CD14-positive monocyte (primary cell): ENCODE results near the gene PAPPA. TPM values are rescaled to one million over a fixed set of nuclear protein-coding genes. Genes with fewer than 3 reads are reported as not detected.

ENCODE experiments used
- DNase-seq, 3 donors: peaks; one replicate each; pipeline ENCODE4 v3.0.0-alpha.2; 2011 to 2022
- H2AFZ ChIP-seq: 2 replicates; pipeline ENCODE4 v1.6.0; 2012; ENCODE audit warnings: mild to moderate bottlenecking, low read depth, low read length, inconsistent platforms; ENCODE audit not compliant: insufficient read depth, poor library complexity, severe bottlenecking
- H3K27ac ChIP-seq, 2 donors: 1 replicate in 1 of 2; 2 replicates in 1 of 2; pipeline ENCODE4 v1.5.1; 2012 to 2013; ENCODE audit warnings: low read length in 2 of 2, control low read depth in 1 of 2, inconsistent platforms in 1 of 2, low read depth in 1 of 2, mild to moderate bottlenecking in 1 of 2
- H3K27me3 ChIP-seq, 2 donors: one replicate each; pipeline versions ENCODE4 v1.6.0 to v1.6.1; 2011 to 2013; ENCODE audit warnings: low read length in 2 of 2; ENCODE audit not compliant: control insufficient read depth in 2 of 2, insufficient read depth in 2 of 2
- H3K36me3 ChIP-seq, 2 donors: replicated peaks in 1 of 2; 1 replicate in 1 of 2; 2 replicates in 1 of 2; pipeline versions ENCODE4 v1.5.1 to v1.6.1; 2012 to 2013; ENCODE audit warnings: low read length in 2 of 2, control low read depth in 1 of 2, inconsistent platforms in 1 of 2, mild to moderate bottlenecking in 1 of 2; ENCODE audit not compliant: insufficient read depth in 2 of 2, control insufficient read depth in 1 of 2
- H3K4me1 ChIP-seq, 2 donors: 1 replicate in 1 of 2; 2 replicates in 1 of 2; pipeline versions ENCODE4 v1.5.1 to v1.6.1; 2012 to 2013; ENCODE audit warnings: low read length in 2 of 2, control low read depth in 1 of 2, inconsistent platforms in 1 of 2, mild to moderate bottlenecking in 1 of 2, moderate library complexity in 1 of 2; ENCODE audit not compliant: insufficient read depth in 2 of 2, control insufficient read depth in 1 of 2
- H3K4me2 ChIP-seq: replicated peaks from 2 replicates; pipeline ENCODE3; 2012; ENCODE audit warnings: low read length, moderate library complexity, mild to moderate bottlenecking; ENCODE audit not compliant: poor library complexity, severe bottlenecking; ENCODE audit errors: extremely low read depth
- H3K4me3 ChIP-seq, 3 experiments: fragments of 200-600 bp in 1 of 3; sonication (generic) in 1 of 3; replicated peaks in 1 of 3; 1 replicate in 2 of 3; 2 replicates in 1 of 3; pipeline ENCODE4 v1.5.1; 2011 to 2013; ENCODE audit warnings: low read length in 3 of 3, mild to moderate bottlenecking in 3 of 3, control low read depth in 2 of 3, low read depth in 2 of 3, inconsistent platforms in 1 of 3, moderate library complexity in 1 of 3
- H3K79me2 ChIP-seq: 2 replicates; pipeline ENCODE4 v1.6.0; 2012; ENCODE audit warnings: mild to moderate bottlenecking, control low read depth, inconsistent platforms, low read length, moderate library complexity; ENCODE audit not compliant: insufficient read depth
- H3K9ac ChIP-seq: 2 replicates; pipeline ENCODE4 v1.6.0; 2017; ENCODE audit warnings: low read length, mild to moderate bottlenecking; ENCODE audit not compliant: insufficient read depth, poor library complexity, severe bottlenecking
- H3K9me3 ChIP-seq, 2 donors: replicated peaks in 1 of 2; 1 replicate in 1 of 2; 2 replicates in 1 of 2; pipeline versions ENCODE4 v1.5.1 to v1.6.1; 2012 to 2013; ENCODE audit warnings: low read length in 2 of 2, control low read depth in 1 of 2; ENCODE audit not compliant: control insufficient read depth in 1 of 2, insufficient read depth in 1 of 2
- H4K20me1 ChIP-seq: 2 replicates; pipeline ENCODE4 v1.6.0; 2012; ENCODE audit warnings: mild to moderate bottlenecking, low read length, control low read depth, moderate library complexity; ENCODE audit not compliant: insufficient read depth
- H3K27ac Mint-ChIP-seq, 7 donors: one replicate each; pipeline ENCODE4 v1.8.0; 2020; ENCODE audit warnings: mild to moderate bottlenecking in 7 of 7, mixed read lengths in 7 of 7, moderate library complexity in 6 of 7, inconsistent platforms in 2 of 7
- H3K27me3 Mint-ChIP-seq, 3 donors: one replicate each; pipeline ENCODE4 v1.8.0; 2021 to 2022; ENCODE audit warnings: low read depth in 3 of 3, mild to moderate bottlenecking in 3 of 3, mixed read lengths in 3 of 3, moderate library complexity in 3 of 3, inconsistent platforms in 1 of 3
- H3K36me3 Mint-ChIP-seq, 2 donors: one replicate each; pipeline ENCODE4 v1.8.0; 2020; ENCODE audit warnings: mixed read lengths in 2 of 2, inconsistent platforms in 1 of 2, mild to moderate bottlenecking in 1 of 2
- H3K4me1 Mint-ChIP-seq: one replicate; pipeline ENCODE4 v1.8.0; 2020; ENCODE audit warnings: mild to moderate bottlenecking, mixed read lengths
- H3K4me3 Mint-ChIP-seq, 2 donors: one replicate each; pipeline ENCODE4 v1.8.0; 2020; ENCODE audit warnings: mild to moderate bottlenecking in 2 of 2, mixed read lengths in 2 of 2, moderate library complexity in 1 of 2
- H3K9me3 Mint-ChIP-seq, 7 donors: one replicate each; pipeline ENCODE4 v1.8.0; 2020 to 2022; ENCODE audit warnings: mixed read lengths in 7 of 7, mild to moderate bottlenecking in 6 of 7, moderate library complexity in 6 of 7, inconsistent platforms in 2 of 7
- WGBS: methylation state at CpG from one replicate; pipeline ENCODE4 v1.1.5; 2013; ENCODE audit warnings: missing lambda C conversion rate; ENCODE audit not compliant: insufficient coverage; 5-methylcytosine and 5-hydroxymethylcytosine counted together
- intact Hi-C, 2 donors: fragments of 100-400 bp; cut with micrococcal nuclease; formaldehyde crosslinking; loops; one replicate each; pipeline versions ENCODE4 v1.15.0 to v1.15.1; 2023
- polyA plus RNA-seq, 3 donors: library from polyadenylated mRNA; depleted of rRNA in 1 of 3; unstranded in 2 of 3; stranded (reverse) in 1 of 3; fragments of 300-500 nt in 2 of 3; fragments of >200 nt in 1 of 3; fragmentation: Illumina TruSeq in 2 of 3; gene quantifications; 1 replicate in 2 of 3; 2 replicates in 1 of 3; pipeline ENCODE4 v1.2.3, GENCODE V29; 2012 to 2021
- TF ChIP-seq, protein P1 (sequence below): fragments of 200-600 bp; IDR thresholded peaks from one replicate; pipeline ENCODE4 v1.8.0; 2022; ENCODE audit warnings: antibody characterized with exemption, mild to moderate bottlenecking

Gene PAPPA
- polyA plus RNA-seq, 3 donors = not detected

DNA sequence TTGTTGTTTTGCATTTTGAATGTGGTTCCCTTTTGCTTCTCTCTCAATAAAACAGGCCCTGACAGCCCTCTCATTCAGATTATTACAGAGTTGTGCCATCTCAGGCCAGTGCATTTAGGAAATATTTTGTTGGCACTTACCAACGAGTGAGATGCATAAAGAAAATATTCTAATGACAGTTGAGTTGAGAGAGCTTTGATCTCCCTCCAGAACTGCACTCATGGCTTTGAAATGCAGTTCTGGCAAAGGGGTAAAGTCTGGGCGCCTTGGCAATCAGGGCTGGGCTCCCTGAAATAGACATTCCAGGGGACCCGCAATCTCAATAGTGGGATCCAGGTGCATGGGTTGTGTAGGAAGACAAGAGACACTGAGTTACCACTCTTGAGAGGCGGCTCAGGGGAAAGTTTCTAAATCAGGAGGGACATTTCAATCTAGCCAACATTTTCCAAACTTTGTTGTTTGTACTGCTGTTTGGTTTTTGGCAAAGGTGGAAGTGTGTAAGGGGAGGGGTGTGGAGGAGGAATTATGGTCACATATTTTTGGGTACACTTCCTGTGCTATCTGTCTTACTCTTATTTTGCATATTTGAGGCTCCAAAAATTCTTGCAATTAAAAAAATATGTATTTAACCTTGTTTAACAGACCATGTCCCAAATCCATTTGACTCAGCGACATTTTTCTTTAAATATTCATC is 48.8 kb downstream of the PAPPA start:
- Histone ChIP-seq H3K9me3 (no peaks in the 10 kb centered on the region), H3K4me1 (no peaks in the 10 kb centered on the region), H3K4me2 (no peak overlapping the region), H3K9ac (no peak overlapping the region), H3K27ac (no peak overlapping the region), H2AFZ (no peak overlapping the region), H3K27me3 (no peaks in the 10 kb centered on the region), H4K20me1 (no peaks in the 10 kb centered on the region), H3K79me2 (no peaks in the 10 kb centered on the region), H3K4me3 (no peak overlapping the region), H3K36me3 (no peaks in the 10 kb centered on the region)
- no peak for DNase-seq
- no peaks in the 10 kb centered on the region for H3K36me3 Mint-ChIP-seq
- peaks cover 0 to 2% (median 0%) of the 10 kb centered on the region in 7 donors for H3K9me3 Mint-ChIP-seq
- no peak overlapping the region for H3K27ac Mint-ChIP-seq
- TF ChIP-seq, protein P1, sequence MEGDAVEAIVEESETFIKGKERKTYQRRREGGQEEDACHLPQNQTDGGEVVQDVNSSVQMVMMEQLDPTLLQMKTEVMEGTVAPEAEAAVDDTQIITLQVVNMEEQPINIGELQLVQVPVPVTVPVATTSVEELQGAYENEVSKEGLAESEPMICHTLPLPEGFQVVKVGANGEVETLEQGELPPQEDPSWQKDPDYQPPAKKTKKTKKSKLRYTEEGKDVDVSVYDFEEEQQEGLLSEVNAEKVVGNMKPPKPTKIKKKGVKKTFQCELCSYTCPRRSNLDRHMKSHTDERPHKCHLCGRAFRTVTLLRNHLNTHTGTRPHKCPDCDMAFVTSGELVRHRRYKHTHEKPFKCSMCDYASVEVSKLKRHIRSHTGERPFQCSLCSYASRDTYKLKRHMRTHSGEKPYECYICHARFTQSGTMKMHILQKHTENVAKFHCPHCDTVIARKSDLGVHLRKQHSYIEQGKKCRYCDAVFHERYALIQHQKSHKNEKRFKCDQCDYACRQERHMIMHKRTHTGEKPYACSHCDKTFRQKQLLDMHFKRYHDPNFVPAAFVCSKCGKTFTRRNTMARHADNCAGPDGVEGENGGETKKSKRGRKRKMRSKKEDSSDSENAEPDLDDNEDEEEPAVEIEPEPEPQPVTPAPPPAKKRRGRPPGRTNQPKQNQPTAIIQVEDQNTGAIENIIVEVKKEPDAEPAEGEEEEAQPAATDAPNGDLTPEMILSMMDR = no peak
- H3K4me1 Mint-ChIP-seq = no peaks in the 10 kb centered on the region
- H3K4me3 Mint-ChIP-seq = no peak overlapping the region
- H3K27me3 Mint-ChIP-seq = peaks cover 0 to 2% (median 0%) of the 10 kb centered on the region in 3 donors
- intact Hi-C loops = no loop called here
- no CpG with 5 or more reads among the region's 5 CpGs for WGBS

DNA sequence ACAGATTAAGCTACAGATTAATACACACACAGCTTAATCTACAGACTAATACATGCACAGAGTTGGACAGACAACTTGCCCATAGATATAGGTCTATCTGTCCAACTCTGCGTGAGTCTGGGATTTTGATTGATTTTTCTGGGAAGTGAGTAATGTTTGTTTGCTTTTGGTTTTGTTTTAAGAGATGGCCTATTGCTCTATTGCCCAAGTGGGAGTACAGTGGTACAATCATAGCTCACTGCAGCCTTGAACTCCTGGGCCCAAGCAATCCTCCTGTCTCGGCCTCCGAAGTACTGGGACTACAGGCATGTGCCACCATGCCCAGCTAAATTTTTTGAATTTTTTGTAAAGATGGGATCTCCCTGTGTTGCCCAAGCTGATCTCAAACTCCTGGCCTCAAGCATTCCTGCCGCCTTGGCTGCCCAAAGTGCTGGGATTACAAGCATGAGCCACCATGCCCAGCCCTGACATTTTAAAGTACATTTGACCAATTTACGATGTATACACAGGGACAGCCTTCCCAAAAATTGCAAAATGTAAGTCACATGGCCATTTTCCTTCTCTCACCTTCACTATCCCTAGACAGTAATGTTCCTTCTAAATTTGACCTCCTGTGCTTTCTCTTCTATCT is 50.8 kb downstream of the PAPPA start:
- no peak overlapping the region for H3K4me3 Mint-ChIP-seq
- H3K9me3 ChIP-seq = no peaks in the 10 kb centered on the region
- no peak overlapping the region for H3K9ac ChIP-seq
- H3K79me2 ChIP-seq = no peaks in the 10 kb centered on the region
- no peak overlapping the region for H2AFZ ChIP-seq
- no peak overlapping the region for H3K27ac ChIP-seq
- no peaks in the 10 kb centered on the region for H3K36me3 ChIP-seq
- no peak overlapping the region for H3K27ac Mint-ChIP-seq
- no peaks in the 10 kb centered on the region for H3K27me3 ChIP-seq
- TF ChIP-seq, protein P1 = no peak
- intact Hi-C loops = no loop called here
- H3K4me3 ChIP-seq = no peak overlapping the region
- no peaks in the 10 kb centered on the region for H3K36me3 Mint-ChIP-seq
- no peak for DNase-seq
- H4K20me1 ChIP-seq = no peaks in the 10 kb centered on the region
- H3K9me3 Mint-ChIP-seq = peaks cover 0 to 3% (median 0%) of the 10 kb centered on the region in 7 donors
- WGBS = 100% methylated on average over 4 of the region's 5 CpGs
- H3K4me1 ChIP-seq = no peaks in the 10 kb centered on the region
- H3K27me3 Mint-ChIP-seq = no peaks in the 10 kb centered on the region
- no peaks in the 10 kb centered on the region for H3K4me1 Mint-ChIP-seq
- H3K4me2 ChIP-seq = no peak overlapping the region
